Activated CD4-positive, alpha-beta T cell treated with anti-CD3 and anti-CD28 coated beads, Interleukin-2, amount 10 ng/mL, durations not matched to agents 7 days and 5 days (primary cell): ENCODE results near the gene CMTM8. TPM values are rescaled to one million over a fixed set of nuclear protein-coding genes. Genes with fewer than 3 reads are reported as not detected.
"Not testable (repeated sequence)": the region's sequence is repeated elsewhere in the genome, so short reads cannot be mapped to it uniquely, and the experiment has no call there.

ENCODE experiments used
- CTCF ChIA-PET: fragments of 350-600 bp; sonication (Branson Sonifier 250); formaldehyde crosslinking; loops from one replicate; lab custom pipeline; 2021; ENCODE audit warnings: antibody characterized with exemption; lab: Charles Lee
- POLR2A ChIA-PET: fragments of 350-600 bp; sonication (Branson Sonifier 250); formaldehyde crosslinking; loops from one replicate; lab custom pipeline; 2021; ENCODE audit warnings: antibody characterized with exemption; lab: Charles Lee
- DNase-seq: peaks from one replicate; pipeline ENCODE4 v3.0.0-alpha.2; 2020
- H3K27ac Mint-ChIP-seq: one replicate; pipeline ENCODE4 v1.8.0; 2021; ENCODE audit warnings: mild to moderate bottlenecking, moderate library complexity, mixed read lengths
- H3K27me3 Mint-ChIP-seq: one replicate; pipeline ENCODE4 v1.8.0; 2021; ENCODE audit warnings: mixed read lengths
- H3K36me3 Mint-ChIP-seq: one replicate; pipeline ENCODE4 v1.8.0; 2021; ENCODE audit warnings: low read depth, mixed read lengths
- H3K4me1 Mint-ChIP-seq: one replicate; pipeline ENCODE4 v1.8.0; 2021; ENCODE audit warnings: mixed read lengths
- H3K4me3 Mint-ChIP-seq: one replicate; pipeline ENCODE4 v1.8.0; 2021; ENCODE audit warnings: mild to moderate bottlenecking, moderate library complexity, mixed read lengths
- H3K9me3 Mint-ChIP-seq: one replicate; pipeline ENCODE4 v1.8.0; 2021; ENCODE audit warnings: mixed read lengths
- total RNA-seq, 2 experiments: library from RNA; stranded (reverse); gene quantifications; one replicate each; pipeline ENCODE4 v1.2.3, GENCODE V29; 2021

Gene CMTM8, protein sequence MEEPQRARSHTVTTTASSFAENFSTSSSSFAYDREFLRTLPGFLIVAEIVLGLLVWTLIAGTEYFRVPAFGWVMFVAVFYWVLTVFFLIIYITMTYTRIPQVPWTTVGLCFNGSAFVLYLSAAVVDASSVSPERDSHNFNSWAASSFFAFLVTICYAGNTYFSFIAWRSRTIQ
- 1 to 10 TPM; 5.9 to 6.5 TPM for total RNA-seq

DNA sequence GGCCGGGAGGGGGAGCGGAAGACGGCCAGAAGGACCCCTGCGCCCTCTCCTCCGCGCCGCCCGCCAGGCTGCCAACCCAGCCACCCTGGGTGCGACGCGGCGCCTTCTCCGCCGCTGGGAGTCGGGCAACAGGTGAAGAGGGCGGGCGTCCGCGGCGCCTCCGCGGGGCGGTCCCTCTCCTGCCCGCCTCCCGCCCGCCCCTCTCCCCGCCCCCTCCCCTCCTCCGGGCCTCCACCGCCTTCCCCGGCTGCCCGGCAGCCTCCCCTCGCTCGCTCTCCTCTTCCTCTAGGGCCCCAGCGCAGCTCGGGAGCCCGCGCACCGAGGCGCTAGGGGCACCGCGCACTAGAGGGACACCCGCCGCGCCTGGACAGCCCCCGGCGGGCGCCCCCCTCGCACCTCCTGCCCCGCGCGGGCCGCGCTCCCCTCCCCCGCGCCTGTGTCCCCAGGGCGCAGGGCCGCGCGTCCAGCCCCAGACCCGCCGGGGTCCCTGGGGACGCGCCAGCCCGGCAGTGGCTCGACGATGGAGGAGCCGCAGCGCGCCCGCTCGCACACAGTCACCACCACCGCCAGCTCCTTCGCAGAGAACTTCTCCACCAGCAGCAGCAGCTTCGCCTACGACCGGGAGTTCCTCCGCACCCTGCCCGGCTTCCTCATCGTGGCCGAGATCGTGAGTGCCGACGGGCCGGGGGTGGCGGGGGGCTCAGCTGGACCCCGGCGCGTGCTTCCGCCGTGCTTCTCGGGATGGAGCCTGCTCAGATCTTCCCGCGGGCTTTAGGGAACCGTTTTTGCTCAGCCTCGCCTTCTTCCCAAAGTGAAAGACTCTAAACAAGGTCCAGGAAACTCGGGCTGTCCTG lies at the start of gene CMTM8:
TSS of gene CMTM8 (plus strand) at position 228 of the 854 bp plus-strand sequence. CDS start at position 521, 293 bp downstream.
- Mint-ChIP-seq H3K4me3 (peak within 1 kb of the TSS; percentile 73), H3K27me3 (peaks cover 24% of the 10 kb centered on the region), H3K9me3 (peaks cover 12% of the 10 kb centered on the region), H3K27ac (peak within 1 kb of the TSS; percentile 34), H3K4me1 (peaks cover 29% of the 10 kb centered on the region), H3K36me3 (peaks cover 15% of the 10 kb centered on the region)
- DNase-seq, result peak; percentile 67
- ChIA-PET CTCF (interaction anchor here (0.7 to 3.4 kb wide), 9 partner anchors 11 to 305 kb away, joined by 3 to 12 read pairs (median 4); no protein-coding TSS in a partner anchor), POLR2A (no interaction called here)

DNA sequence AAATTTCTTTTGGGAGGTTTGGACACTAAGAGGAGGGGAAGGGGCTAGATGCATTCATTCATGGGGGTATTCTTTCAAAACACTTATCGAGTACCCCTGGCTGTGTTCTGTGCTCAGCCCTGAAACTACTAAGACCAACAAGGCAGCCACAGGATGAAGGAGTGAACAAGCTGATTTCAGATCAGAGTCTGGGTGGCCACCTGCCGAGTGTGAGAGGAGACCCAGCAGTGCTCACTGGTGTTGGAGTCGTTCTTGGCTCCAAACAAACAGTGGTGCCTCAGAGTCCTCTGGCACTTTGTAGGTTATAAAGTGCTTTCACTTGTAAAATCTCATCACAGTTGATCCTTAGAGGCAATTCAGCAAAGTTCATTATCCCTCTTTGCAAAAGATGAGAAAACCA lies 48.8 kb upstream of the CMTM8 start:
- H3K27me3 Mint-ChIP-seq, result peaks cover 6% of the 10 kb centered on the region
- H3K4me3 Mint-ChIP-seq, result no peak overlapping the region
- DNase-seq, result no peak
- CTCF ChIA-PET, result no interaction called here
- H3K9me3 Mint-ChIP-seq, result no peaks in the 10 kb centered on the region
- POLR2A ChIA-PET, result no interaction called here
- no peaks in the 10 kb centered on the region for H3K4me1 Mint-ChIP-seq
- no peaks in the 10 kb centered on the region for H3K36me3 Mint-ChIP-seq
- H3K27ac Mint-ChIP-seq, result no peak overlapping the region

DNA sequence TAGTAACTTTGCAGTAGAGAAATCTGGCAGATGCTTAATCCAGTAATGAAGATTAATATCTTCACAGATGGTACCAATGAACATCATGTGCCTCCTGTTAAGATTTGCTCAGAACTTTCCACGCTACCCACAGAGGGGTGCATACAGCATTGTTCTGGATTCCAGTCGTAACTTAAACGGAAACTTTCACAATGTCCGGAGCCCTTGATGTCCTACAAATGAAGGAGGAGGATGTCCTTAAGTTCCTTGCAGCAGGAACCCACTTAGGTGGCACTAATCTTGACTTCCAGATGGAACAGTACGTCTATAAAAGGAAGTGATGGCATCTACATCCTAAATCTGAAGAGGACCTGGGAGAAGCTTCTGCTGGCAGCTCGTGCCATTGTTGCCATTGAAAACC lies 47.9 kb upstream of the CMTM8 start:
- H3K4me3 Mint-ChIP-seq, H3K4me1 Mint-ChIP-seq, H3K27ac Mint-ChIP-seq, POLR2A ChIA-PET, H3K36me3 Mint-ChIP-seq, DNase-seq, H3K27me3 Mint-ChIP-seq, CTCF ChIA-PET, H3K9me3 Mint-ChIP-seq: not testable (repeated sequence)

DNA sequence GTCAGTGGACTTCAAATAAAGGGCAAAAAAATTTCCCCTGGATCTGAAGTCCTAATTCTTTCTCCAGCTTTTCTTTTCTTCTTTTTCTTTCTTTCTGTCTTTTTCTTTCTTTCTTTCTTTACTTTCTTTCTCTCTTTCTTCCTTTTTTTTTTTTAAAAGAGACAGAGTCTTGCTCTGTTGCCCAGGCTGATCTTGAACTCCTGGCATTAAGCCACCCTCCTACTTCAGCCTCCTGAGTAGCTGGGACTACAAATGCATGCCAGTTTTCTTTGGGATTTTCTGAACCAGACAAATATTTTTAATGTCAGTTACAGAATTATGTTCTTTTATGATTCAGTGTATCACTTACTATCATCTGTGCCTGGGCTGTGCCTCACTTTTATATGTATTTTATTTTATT lies 45.4 kb upstream of the CMTM8 start:
- CTCF ChIA-PET, result no interaction called here

DNA sequence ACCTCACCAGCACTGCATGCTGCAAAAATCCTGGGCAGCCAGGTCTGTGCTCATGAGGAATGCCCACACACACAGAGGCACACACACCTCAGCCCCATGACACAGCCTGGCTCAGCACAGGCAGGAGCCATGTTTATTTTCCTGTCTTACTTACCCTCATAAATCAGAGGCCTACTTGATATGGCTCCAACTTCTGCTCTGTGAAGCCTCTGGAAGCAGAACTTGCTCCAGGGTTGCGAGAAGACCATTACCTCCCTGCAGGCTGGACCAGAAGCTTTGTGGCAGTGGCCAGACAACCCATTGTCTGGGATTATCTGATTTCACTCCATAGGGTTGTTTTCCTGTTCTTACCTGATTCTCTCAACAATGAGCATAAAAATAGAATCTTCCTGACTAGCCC lies 43.8 kb upstream of the CMTM8 start:
- no peak for DNase-seq
- H3K27ac Mint-ChIP-seq, result no peak overlapping the region
- no peaks in the 10 kb centered on the region for H3K4me1 Mint-ChIP-seq
- H3K36me3 Mint-ChIP-seq, result no peaks in the 10 kb centered on the region
- no peaks in the 10 kb centered on the region for H3K9me3 Mint-ChIP-seq
- ChIA-PET POLR2A (no interaction called here), CTCF (no interaction called here)
- no peak overlapping the region for H3K4me3 Mint-ChIP-seq
- H3K27me3 Mint-ChIP-seq, result peaks cover 2% of the 10 kb centered on the region

More for the DNA sequence above, 45.4 kb upstream of the CMTM8 start:
- Mint-ChIP-seq H3K27me3 (peaks cover 6% of the 10 kb centered on the region), H3K27ac (no peak overlapping the region), H3K36me3 (no peaks in the 10 kb centered on the region), H3K9me3 (no peaks in the 10 kb centered on the region), H3K4me1 (no peaks in the 10 kb centered on the region), H3K4me3 (no peak overlapping the region)
- no peak for DNase-seq
- POLR2A ChIA-PET, result no interaction called here

DNA sequence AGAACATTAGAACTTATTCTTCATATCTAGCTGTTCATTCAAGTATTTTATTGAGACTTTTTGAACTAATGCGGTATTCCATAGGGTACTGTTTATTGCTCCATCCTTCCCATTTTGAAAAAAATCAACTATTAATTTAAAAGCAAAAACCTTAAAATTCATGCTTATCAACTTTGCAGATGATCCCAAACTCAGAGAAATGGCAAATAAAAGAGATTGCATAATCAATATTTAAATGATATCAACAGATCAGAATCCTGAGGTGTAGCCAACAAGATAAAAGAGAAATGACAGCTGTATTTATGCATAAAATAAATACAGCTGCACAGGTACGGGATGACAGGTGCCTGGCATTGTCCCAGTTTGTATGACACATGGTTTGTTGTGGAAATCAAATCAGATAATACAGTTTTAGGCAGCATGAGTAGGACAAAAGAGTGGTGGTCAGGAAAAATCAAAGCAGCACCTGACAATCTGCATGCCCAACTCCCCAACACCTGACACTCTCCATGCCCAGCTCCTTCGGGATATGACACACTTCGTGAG lies 42.4 kb upstream of the CMTM8 start:
- H3K4me3 Mint-ChIP-seq, result no peak overlapping the region

DNA sequence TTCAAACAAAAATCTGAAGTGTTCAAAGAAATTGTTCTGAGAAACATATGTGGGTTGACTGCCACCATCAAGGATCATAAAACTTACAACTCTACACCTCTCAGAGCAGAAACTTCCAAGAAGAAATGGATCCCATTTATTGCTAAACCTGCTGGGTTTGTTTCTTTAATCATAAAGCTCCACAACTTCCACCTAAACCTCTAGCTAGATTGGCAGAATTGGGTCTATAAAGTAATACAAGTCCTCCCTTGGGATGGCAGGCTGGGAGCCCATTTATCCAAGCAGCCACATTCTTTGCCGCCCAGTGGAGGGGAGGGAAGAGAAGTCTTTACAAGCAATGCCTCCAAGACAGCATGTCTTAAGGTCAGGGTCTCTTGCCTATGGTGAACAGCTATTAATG lies 40.5 kb upstream of the CMTM8 start:
- H3K27ac Mint-ChIP-seq, result no peak overlapping the region
- no peaks in the 10 kb centered on the region for H3K9me3 Mint-ChIP-seq
- POLR2A ChIA-PET, result no interaction called here
- CTCF ChIA-PET, result interaction anchor here (0.9 kb wide), 1 partner anchor 10 kb away, joined by 3 read pairs; no protein-coding TSS in a partner anchor
- H3K36me3 Mint-ChIP-seq, result no peaks in the 10 kb centered on the region
- H3K4me1 Mint-ChIP-seq, result no peaks in the 10 kb centered on the region
- no peak for DNase-seq
- no peak overlapping the region for H3K4me3 Mint-ChIP-seq
- peaks cover 2% of the 10 kb centered on the region for H3K27me3 Mint-ChIP-seq

More for the DNA sequence above, 42.4 kb upstream of the CMTM8 start:
- Mint-ChIP-seq H3K4me1 (no peaks in the 10 kb centered on the region), H3K9me3 (no peaks in the 10 kb centered on the region), H3K36me3 (no peaks in the 10 kb centered on the region), H3K27me3 (peaks cover 3% of the 10 kb centered on the region), H3K27ac (no peak overlapping the region)
- CTCF ChIA-PET, result interaction anchor here (0.7 kb wide), 1 partner anchor 49 kb away, joined by 3 read pairs; no protein-coding TSS in a partner anchor
- DNase-seq, result no peak
- POLR2A ChIA-PET, result no interaction called here

DNA sequence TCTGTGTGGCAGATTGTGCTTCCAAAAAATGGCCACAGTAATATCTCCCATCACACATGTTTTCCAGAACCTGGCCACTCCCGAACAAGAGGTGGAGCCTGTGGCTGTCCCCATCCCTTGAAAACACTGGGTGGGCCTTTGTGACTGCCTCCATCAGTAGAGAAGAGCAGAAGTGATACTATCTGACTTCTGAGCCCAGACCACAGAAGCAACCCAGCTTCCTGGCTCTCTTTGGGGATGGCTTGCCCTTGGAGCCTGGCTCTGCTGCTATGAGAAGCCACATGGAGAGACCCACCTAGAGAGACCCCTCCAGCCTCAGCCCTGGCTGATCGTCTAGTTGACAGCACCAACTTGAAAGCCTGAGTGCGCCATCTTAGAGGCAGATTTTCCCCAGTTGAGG lies 39.8 kb upstream of the CMTM8 start:
- Mint-ChIP-seq H3K4me1 (no peaks in the 10 kb centered on the region), H3K27me3 (peaks cover 6% of the 10 kb centered on the region), H3K4me3 (no peak overlapping the region), H3K36me3 (no peaks in the 10 kb centered on the region), H3K9me3 (no peaks in the 10 kb centered on the region), H3K27ac (no peak overlapping the region)
- DNase-seq, result no peak
- POLR2A ChIA-PET, result no interaction called here
- CTCF ChIA-PET, result no interaction called here

DNA sequence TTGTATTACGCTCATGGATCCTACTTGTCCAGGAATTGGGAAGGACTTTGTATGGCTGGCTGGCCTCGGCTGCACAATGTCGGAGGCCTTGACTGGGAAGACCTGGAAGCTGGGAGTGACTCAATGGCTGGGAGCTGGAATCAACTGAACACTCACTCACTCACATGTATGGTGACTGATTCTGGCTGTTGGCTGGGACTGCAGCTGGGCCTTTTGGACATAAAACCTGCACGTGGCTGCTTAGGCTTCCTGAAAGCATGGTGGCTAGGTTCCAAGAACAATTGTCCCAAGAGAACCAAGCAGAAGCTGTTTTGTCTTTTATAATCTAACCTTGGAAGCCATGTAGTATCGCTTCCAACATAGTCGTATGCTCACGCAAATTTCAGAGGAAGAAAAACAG lies 38.0 kb upstream of the CMTM8 start:
- DNase-seq, result no peak
- Mint-ChIP-seq H3K27me3 (peaks cover 11% of the 10 kb centered on the region), H3K9me3 (no peaks in the 10 kb centered on the region), H3K36me3 (no peaks in the 10 kb centered on the region), H3K27ac (no peak overlapping the region), H3K4me1 (no peaks in the 10 kb centered on the region), H3K4me3 (no peak overlapping the region)
- CTCF ChIA-PET, result interaction anchor here (0.6 to 1.2 kb wide), 2 partner anchors 17 to 128 kb away, joined by 3 to 5 read pairs; no protein-coding TSS in a partner anchor
- POLR2A ChIA-PET, result no interaction called here

DNA sequence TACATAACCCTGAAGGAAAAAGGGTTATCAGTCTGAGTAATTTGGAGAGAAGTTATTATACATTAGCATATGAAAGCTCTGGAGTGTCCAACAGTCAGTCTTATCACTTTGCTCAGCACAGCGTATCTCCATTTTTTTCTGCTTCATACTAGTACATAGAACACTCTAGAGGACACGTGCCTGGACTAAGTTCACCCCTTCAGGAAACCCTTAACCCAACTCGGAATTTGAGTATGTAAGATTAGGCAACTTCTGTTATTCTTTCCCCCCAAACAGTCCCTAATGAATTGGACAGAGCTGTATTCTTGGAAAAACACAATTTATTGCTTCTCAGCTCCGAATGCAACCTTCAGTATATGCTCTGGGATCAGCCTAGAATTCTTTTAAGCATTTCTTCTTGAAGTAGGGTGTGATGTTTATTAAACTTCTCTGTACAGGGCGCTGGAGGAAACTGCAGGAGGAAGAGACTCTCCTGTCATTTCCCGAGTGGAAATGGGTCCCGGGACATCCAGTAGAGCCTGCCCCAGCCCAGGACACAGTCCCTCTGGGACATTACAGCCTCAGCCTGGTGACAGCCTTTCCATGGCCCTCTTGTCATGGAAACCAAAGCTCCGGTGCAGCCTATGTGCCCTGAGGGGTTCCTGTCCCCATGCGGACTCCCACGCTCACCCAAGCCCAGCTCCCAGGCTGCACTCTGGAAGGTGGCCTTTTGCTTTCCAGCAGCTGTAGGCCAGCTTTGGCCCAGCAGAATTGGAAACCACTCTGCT lies 37.3 kb upstream of the CMTM8 start:
- H3K9me3 Mint-ChIP-seq, result no peaks in the 10 kb centered on the region
- no peak overlapping the region for H3K27ac Mint-ChIP-seq
- no peaks in the 10 kb centered on the region for H3K4me1 Mint-ChIP-seq
- H3K36me3 Mint-ChIP-seq, result no peaks in the 10 kb centered on the region
- peaks cover 12% of the 10 kb centered on the region for H3K27me3 Mint-ChIP-seq
- no peak for DNase-seq
- ChIA-PET POLR2A (no interaction called here), CTCF (interaction anchor here (1.2 kb wide), 1 partner anchor 17 kb away, joined by 5 read pairs; no protein-coding TSS in a partner anchor)
- no peak overlapping the region for H3K4me3 Mint-ChIP-seq

DNA sequence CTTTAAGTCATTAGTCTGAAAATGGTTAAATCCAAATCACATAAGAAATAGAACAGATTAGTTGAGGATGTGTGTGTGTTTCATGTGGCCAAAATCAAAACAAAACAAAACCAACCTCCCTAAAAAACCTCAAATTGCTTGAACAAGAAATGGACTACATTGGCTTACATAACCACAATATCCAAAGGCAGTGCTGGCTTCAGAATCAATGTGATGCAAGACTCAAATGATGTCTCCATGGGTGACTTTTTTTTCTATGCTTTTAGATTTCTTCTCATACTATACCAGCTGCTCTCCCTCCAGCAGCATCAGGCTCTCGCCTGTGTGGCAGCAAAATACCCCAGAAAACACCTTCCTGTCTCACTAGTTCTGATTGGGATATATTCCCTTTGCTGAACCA lies 36.0 kb upstream of the CMTM8 start:
- no peak overlapping the region for H3K27ac Mint-ChIP-seq
- POLR2A ChIA-PET, result no interaction called here
- H3K9me3 Mint-ChIP-seq, result no peaks in the 10 kb centered on the region
- no peak for DNase-seq
- peaks cover 12% of the 10 kb centered on the region for H3K27me3 Mint-ChIP-seq
- no peaks in the 10 kb centered on the region for H3K36me3 Mint-ChIP-seq
- CTCF ChIA-PET, result no interaction called here
- H3K4me1 Mint-ChIP-seq, result no peaks in the 10 kb centered on the region
- H3K4me3 Mint-ChIP-seq, result no peak overlapping the region

DNA sequence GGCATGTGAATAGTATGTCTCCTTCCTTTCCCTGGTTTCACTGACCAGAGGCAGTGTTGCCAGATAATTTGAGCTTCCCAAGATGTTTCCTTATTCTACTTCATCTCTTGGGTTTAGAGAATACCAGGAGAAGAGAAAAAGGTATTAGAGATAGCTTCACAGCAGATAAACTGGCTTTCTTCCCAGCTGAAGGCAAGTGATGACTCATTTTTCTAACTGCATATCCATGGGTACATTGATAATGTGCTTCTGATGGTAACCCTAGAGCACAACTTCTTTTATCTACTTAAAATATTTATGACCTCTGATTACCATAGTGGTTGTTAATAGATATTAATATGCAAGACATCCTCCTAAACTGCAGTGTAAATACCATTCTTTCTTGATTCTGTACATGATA lies 34.6 kb upstream of the CMTM8 start:
- CTCF ChIA-PET, result interaction anchor here (0.6 kb wide), 1 partner anchor 146 kb away, joined by 3 read pairs; no protein-coding TSS in a partner anchor
- no peak for DNase-seq
- peaks cover 12% of the 10 kb centered on the region for H3K27me3 Mint-ChIP-seq
- H3K27ac Mint-ChIP-seq, result no peak overlapping the region
- no peak overlapping the region for H3K4me3 Mint-ChIP-seq
- no peaks in the 10 kb centered on the region for H3K36me3 Mint-ChIP-seq
- POLR2A ChIA-PET, result no interaction called here
- no peaks in the 10 kb centered on the region for H3K9me3 Mint-ChIP-seq
- no peaks in the 10 kb centered on the region for H3K4me1 Mint-ChIP-seq
